Small intestine (tissue), 16 donors: ENCODE results near the gene DAPK1. TPM values are rescaled to one million over a fixed set of nuclear protein-coding genes. Genes with fewer than 3 reads are reported as not detected.

ENCODE experiments used
- DNase-seq, 2 donors: peaks; one replicate each; pipeline versions ENCODE4 v3.0.0 to v3.0.0-alpha.2; 2013
- FAIRE-seq: peaks from 2 replicates; lab custom pipeline; 2012; peaks lifted over from hg19 to GRCh38; lab: Jason Lieb, UNC
- H3K27ac ChIP-seq, 3 donors: one replicate each; pipeline ENCODE4 v1.5.1; 2013; ENCODE audit warnings: low read length in 2 of 3, mild to moderate bottlenecking in 2 of 3, control low read depth in 1 of 3, inconsistent platforms in 1 of 3, low read depth in 1 of 3, moderate library complexity in 1 of 3
- H3K27me3 ChIP-seq, 3 donors: one replicate each; pipeline ENCODE4 v1.6.1; 2013; ENCODE audit warnings: low read length in 3 of 3, inconsistent platforms in 1 of 3; ENCODE audit not compliant: control insufficient read depth in 3 of 3, insufficient read depth in 3 of 3
- H3K36me3 ChIP-seq, 3 donors: one replicate each; pipeline ENCODE4 v1.6.1; 2013; ENCODE audit warnings: low read length in 3 of 3, inconsistent platforms in 1 of 3, low read depth in 1 of 3, mild to moderate bottlenecking in 1 of 3, moderate library complexity in 1 of 3; ENCODE audit not compliant: control insufficient read depth in 3 of 3, insufficient read depth in 2 of 3
- H3K4me1 ChIP-seq, 3 donors: one replicate each; pipeline ENCODE4 v1.6.1; 2013; ENCODE audit warnings: low read length in 2 of 3, inconsistent platforms in 1 of 3, low read depth in 1 of 3, mild to moderate bottlenecking in 1 of 3, moderate library complexity in 1 of 3; ENCODE audit not compliant: control insufficient read depth in 3 of 3, insufficient read depth in 2 of 3
- H3K4me3 ChIP-seq, 3 donors: one replicate each; pipeline ENCODE4 v1.5.1; 2013; ENCODE audit warnings: low read length in 3 of 3, control low read depth in 1 of 3, inconsistent platforms in 1 of 3, low read depth in 1 of 3, mild to moderate bottlenecking in 1 of 3, moderate library complexity in 1 of 3
- H3K9me3 ChIP-seq, 2 donors: one replicate each; pipeline ENCODE4 v1.6.1; 2013; ENCODE audit warnings: low read depth in 1 of 2, low read length in 1 of 2; ENCODE audit not compliant: control insufficient read depth in 2 of 2, insufficient read depth in 1 of 2
- WGBS, 3 donors: extraction: QIAGEN DNeasy Blood & Tissue Kit; methylation state at CpG; one replicate each; pipeline ENCODE4 v1.1.7; 2013; 5-methylcytosine and 5-hydroxymethylcytosine counted together
- long read RNA-seq, 10 donors: transcript quantifications; one replicate each; lab custom pipeline, GENCODE V29; 2026
- polyA plus RNA-seq, 4 donors: library from polyadenylated mRNA; stranded (reverse) in 3 of 4; unstranded in 1 of 4; fragments of 200-250 nt in 3 of 4; fragments of 120-200 nt in 1 of 4; gene quantifications; one replicate each; pipeline versions ENCODE4 v1.2.1 to v1.2.3, GENCODE V29; 2013
- donor health status: healthy with polysubstance abuse.
- donor health status: control.
- donor health status: control.
- donor health status: Bipolar disorder and iron deficiency.
- donor health status: healthy.

The DAPK1 gene
- 10 to 100 TPM in 2 of 4 donors, 1 to 10 TPM in 2; 6.8 to 21.7 (median 9.6) TPM for polyA plus RNA-seq
- long read RNA-seq, donor 1, partial matches to known transcripts: 10 of 10 reads
- long read RNA-seq, donor 1, other reads (novel, unspliced or antisense): 0 of 10 reads
- long read RNA-seq, donor 2: 0 reads
- long read RNA-seq, donor 3, full-length matches to known transcripts: 1 of 1 reads
- long read RNA-seq, donor 3, partial matches to known transcripts: 0 of 1 reads
- long read RNA-seq, donor 3, other reads (novel, unspliced or antisense): 0 of 1 reads
- long read RNA-seq, donor 4: 0 reads
- long read RNA-seq, donor 5: 0 reads
- long read RNA-seq, donor 6, partial matches to known transcripts: 0 of 1 reads
- long read RNA-seq, donor 6, other reads (novel, unspliced or antisense): 0 of 1 reads
- long read RNA-seq, donor 7, full-length matches to known transcripts: 1 of 13 reads
- long read RNA-seq, donor 7, partial matches to known transcripts: 12 of 13 reads
- long read RNA-seq, donor 7, other reads (novel, unspliced or antisense): 0 of 13 reads
- long read RNA-seq, donor 8: 0 reads
- long read RNA-seq, donor 9: 0 reads
- long read RNA-seq, donor 10, full-length matches to known transcripts: 3 of 3 reads
- long read RNA-seq, donor 10, partial matches to known transcripts: 0 of 3 reads
- long read RNA-seq, donor 10, other reads (novel, unspliced or antisense): 0 of 3 reads

DNA sequence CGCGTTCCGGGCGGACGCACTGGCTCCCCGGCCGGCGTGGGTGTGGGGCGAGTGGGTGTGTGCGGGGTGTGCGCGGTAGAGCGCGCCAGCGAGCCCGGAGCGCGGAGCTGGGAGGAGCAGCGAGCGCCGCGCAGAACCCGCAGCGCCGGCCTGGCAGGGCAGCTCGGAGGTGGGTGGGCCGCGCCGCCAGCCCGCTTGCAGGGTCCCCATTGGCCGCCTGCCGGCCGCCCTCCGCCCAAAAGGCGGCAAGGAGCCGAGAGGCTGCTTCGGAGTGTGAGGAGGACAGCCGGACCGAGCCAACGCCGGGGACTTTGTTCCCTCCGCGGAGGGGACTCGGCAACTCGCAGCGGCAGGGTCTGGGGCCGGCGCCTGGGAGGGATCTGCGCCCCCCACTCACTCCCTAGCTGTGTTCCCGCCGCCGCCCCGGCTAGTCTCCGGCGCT, at the start of gene DAPK1:
DAPK1 (plus strand) TSS at position 264 of the 442 bp plus-strand sequence. CDS start 1,211 bp downstream, outside the sequence.
- FAIRE-seq (no peak), DNase-seq (peak; percentile 79)
- Histone ChIP-seq H3K27me3 (peaks cover 0 to 18% (median 9%) of the 10 kb centered on the region in 3 donors), H3K27ac (peak within 1 kb of the TSS; percentile 5 to 80 (median 59)), H3K36me3 (no peaks in the 10 kb centered on the region), H3K4me3 (peak within 1 kb of the TSS; percentile 42 to 60 (median 50)), H3K4me1 (peaks cover 0 to 13% (median 0%) of the 10 kb centered on the region in 3 donors), H3K9me3 (no peaks in the 10 kb centered on the region)
- 0 to 2% (median 1%) methylated on average over 47 to 55 of the region's 55 CpGs for WGBS, 3 donors

DNA sequence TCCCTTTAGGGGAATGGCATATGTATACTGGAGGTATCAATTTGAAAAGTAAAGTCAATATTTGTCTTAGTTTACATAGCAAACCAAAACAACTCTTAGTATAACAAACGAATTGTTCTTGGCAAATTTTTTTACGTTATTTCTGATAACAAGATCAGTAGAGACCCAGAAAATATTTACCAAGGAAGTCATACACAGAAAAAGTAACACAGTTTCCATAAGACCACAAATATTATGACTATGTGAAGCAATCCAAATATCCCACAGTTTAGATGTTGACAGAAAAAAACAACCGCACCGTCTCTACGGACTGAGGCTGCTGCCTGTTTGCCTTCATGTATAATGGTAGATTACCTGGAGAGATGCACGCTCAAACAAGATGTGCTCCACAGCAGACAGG, 46.5 kb upstream of the DAPK1 start:
- Histone ChIP-seq H3K4me3 (no peak overlapping the region), H3K4me1 (no peaks in the 10 kb centered on the region), H3K36me3 (no peaks in the 10 kb centered on the region), H3K9me3 (peaks cover 0 to 18% of the 10 kb centered on the region in 2 donors), H3K27me3 (no peaks in the 10 kb centered on the region), H3K27ac (no peak overlapping the region)
- 41 to 59% (median 47%) methylated on average over 6 of the region's 6 CpGs for WGBS, 3 donors
- no peak for FAIRE-seq
- no peak for DNase-seq

DNA sequence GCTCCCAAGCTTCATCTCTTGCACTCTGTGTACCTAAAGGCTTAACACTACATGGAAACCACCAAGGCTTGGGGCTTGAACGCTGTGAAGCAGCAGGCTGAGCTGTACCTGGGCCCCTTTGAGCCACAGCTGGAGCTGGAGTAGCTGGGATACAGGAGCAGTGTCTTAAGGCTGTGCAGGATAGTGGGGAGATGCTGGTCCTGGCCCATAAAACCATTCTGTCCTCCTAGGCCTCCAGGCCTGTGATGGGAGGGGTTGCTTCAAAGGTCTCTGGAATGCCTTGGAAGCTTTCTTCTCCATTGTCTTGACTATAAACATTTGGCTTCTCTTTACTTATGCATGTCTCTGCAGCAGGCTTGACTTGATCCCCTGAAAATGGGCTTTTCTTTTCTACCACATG, 42.3 kb upstream of the DAPK1 start:
- Histone ChIP-seq H3K27ac (no peak overlapping the region), H3K4me3 (no peak overlapping the region), H3K9me3 (peaks cover 0 to 18% of the 10 kb centered on the region in 2 donors), H3K27me3 (no peaks in the 10 kb centered on the region), H3K36me3 (no peaks in the 10 kb centered on the region), H3K4me1 (no peaks in the 10 kb centered on the region)
- DNase-seq: no peak
- no peak for FAIRE-seq
- 69 to 95% (median 83%) methylated on average over 1 of the region's 1 CpG for WGBS, 3 donors

DNA sequence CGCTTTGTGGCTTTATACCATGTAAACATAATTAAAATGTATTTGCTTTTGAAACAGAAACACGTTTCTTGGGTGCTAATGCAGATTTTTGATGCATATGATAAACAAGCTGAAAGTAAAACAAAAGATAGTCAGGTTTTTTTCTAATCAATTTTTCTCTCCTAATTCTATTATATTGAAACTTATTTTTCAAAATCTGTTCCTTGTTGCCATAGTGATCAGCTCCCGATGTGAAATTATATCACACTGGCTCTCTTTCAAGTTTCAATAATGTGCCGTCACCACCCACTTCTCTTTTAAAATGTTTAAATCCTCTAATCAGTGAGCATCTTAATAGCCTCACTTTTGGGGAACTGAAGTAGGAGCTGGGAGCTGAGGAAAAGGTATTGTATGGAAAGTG, 36.4 kb upstream of the DAPK1 start:
- Histone ChIP-seq H3K27me3 (no peaks in the 10 kb centered on the region), H3K4me1 (no peaks in the 10 kb centered on the region), H3K27ac (no peak overlapping the region), H3K4me3 (no peak overlapping the region), H3K9me3 (no peaks in the 10 kb centered on the region), H3K36me3 (no peaks in the 10 kb centered on the region)
- 38 to 44% (median 41%) methylated on average over 4 of the region's 4 CpGs for WGBS, 3 donors
- FAIRE-seq: no peak
- DNase-seq: no peak

DNA sequence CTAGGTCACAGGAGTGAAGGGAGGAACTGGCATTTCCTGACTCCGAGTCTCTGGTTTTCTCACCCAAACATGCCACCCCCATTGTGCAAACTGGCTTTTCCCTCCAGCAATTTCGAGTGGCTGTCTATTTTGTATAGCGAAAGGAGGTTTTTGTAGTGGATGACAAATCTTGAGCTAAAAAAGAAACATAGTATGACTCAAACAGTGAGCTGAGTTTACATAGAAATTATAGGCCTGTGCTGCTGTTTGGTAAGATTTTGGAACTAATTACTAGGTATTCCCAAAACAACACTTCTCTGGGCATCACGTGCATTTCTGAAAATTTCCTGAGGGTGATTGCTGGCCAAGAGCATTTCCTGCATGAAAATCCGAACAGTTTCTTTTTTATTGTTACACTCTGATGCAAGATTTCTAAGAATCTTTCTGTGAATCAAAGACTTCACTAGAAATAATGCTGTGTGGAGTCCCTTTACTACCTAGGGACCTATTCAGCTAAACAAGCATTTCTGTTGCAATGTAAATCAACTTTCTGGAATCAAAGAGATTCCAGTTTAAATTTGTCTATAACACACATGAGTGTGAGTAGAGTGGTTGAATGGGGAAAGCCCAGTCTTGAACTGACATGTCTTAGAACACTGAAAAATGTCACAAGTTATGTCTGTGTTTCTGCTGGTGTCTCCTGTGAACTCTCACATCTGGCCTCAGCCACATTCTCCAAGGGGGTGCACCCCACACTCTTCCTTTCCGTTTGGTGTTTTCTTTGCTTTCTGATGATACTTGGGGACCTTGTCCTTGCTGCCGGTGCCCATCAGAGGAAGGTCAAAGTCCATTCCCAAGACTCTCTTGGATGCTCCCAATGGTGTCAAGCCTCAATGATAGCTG, 33.3 kb upstream of the DAPK1 start:
- Histone ChIP-seq H3K36me3 (no peaks in the 10 kb centered on the region), H3K4me1 (no peaks in the 10 kb centered on the region), H3K9me3 (no peaks in the 10 kb centered on the region), H3K27ac (peak overlapping the region in 1 of 3 donors; percentile 27), H3K4me3 (no peak overlapping the region), H3K27me3 (no peaks in the 10 kb centered on the region)
- no peak for DNase-seq
- WGBS, 3 donors: 45 to 61% (median 51%) methylated on average over 7 of the region's 7 CpGs
- FAIRE-seq: no peak

DNA sequence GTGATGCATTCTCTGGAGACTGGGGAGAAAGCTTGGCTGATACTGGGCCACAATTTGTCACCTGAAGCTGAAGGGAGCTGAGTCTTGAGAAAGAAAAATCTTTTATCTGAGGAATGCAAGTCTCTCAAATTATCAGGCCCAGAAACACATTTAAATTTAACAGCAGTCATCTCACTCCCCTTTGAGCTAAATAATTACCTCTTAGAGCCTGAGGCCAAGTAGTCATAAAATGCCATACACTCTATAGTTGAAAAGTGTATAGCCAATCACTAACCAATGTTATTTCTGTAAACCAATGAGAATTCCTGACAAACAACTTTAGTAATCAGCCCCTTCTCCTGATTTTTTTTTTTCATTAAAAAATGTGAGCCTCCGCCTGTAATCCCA, 32.7 kb upstream of the DAPK1 start:
- H3K4me3 ChIP-seq: no peak overlapping the region
- no peak for FAIRE-seq
- WGBS, 3 donors: 95 to 98% (median 95%) methylated on average over 1 of the region's 1 CpG
- no peaks in the 10 kb centered on the region for H3K36me3 ChIP-seq
- no peaks in the 10 kb centered on the region for H3K9me3 ChIP-seq
- no peak for DNase-seq
- no peaks in the 10 kb centered on the region for H3K4me1 ChIP-seq
- H3K27ac ChIP-seq: no peak overlapping the region
- H3K27me3 ChIP-seq: no peaks in the 10 kb centered on the region

DNA sequence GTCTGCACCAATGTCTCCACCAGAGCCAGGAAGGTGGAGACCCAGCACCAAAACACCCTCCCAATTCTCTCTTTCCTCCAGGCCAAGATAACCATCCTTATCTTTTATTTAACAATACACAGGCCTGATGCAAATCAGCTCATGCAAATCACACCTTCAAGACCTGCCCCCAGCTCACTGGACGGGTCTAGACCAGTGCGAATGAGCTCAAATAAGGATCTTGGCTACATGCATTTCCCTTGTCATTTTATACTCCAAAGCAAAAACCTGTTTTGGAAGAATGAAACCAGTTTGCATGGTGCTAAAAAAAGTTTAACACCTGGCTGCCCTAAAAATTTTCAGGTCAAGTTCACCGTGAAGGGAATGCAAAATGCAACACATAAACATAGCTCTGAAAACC, 31.9 kb upstream of the DAPK1 start:
- no peak for FAIRE-seq
- no peaks in the 10 kb centered on the region for H3K4me1 ChIP-seq

DNA sequence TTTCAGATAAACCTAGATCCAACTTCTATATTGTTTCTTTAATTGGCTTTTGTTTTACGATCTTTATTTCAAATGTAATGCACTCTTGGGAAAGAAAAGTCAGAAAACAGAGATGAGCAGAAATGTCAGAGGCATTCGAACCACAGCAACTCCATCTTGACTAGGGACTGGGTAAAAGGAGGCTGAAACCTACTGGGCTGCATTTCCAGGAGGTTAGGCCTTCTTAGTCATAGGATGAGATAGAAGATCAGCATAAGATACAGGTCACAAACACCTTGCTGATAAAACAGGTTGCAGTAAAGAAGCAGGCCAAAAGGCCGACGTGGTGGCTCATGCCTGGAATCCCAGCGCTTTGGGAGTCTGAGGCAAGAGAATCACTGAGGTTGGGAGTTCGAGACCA, 30.5 kb upstream of the DAPK1 start:
- Histone ChIP-seq H3K9me3 (no peaks in the 10 kb centered on the region), H3K27ac (no peak overlapping the region), H3K36me3 (no peaks in the 10 kb centered on the region), H3K27me3 (no peaks in the 10 kb centered on the region), H3K4me1 (no peaks in the 10 kb centered on the region), H3K4me3 (no peak overlapping the region)
- WGBS, 3 donors: 88 to 93% (median 88%) methylated on average over 6 of the region's 6 CpGs
- DNase-seq (no peak), FAIRE-seq (no peak)

More for the DNA sequence above, 31.9 kb upstream of the DAPK1 start:
- no peaks in the 10 kb centered on the region for H3K36me3 ChIP-seq
- H3K27me3 ChIP-seq: no peaks in the 10 kb centered on the region
- H3K4me3 ChIP-seq: no peak overlapping the region
- no peak for DNase-seq
- WGBS, 3 donors: 70 to 74% (median 74%) methylated on average over 3 of the region's 3 CpGs
- H3K9me3 ChIP-seq: no peaks in the 10 kb centered on the region
- no peak overlapping the region for H3K27ac ChIP-seq
